NCI-H2171 (cell line): ENCODE data around the gene UGCG.
A peak's percentile ranks its signal among the peaks of the same experiment; 100 is the strongest.
"Not testable (repeated sequence)": the region's sequence is repeated elsewhere in the genome, so short reads cannot be mapped to it uniquely, and the experiment has no call there.

Experiments
- DNase-seq: peaks from one replicate; lab custom pipeline; 2025; lab: John Stamatoyannopoulos, UW

UGCG gene

DNA sequence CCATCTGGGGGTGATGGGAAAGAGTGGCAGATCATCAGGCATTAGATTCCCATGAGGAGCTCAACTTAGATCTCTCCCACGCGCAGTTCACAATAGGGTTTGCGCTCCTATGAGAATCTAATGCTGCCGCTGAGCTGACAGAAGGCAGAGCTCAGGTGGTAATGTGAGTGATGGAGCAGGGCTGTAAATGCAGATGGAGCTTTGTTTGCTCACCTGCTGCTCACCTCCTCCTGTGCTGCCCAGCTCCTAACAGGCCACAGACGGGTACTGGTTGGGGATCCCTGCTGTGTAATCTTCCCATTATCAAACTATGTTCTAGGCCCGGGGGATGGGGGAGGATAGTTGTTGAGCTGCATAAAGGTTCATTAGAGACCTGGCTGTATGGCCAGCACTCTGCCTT lies 58.4 kb downstream of the UGCG start:
- DNase-seq, result peak; percentile 90

DNA sequence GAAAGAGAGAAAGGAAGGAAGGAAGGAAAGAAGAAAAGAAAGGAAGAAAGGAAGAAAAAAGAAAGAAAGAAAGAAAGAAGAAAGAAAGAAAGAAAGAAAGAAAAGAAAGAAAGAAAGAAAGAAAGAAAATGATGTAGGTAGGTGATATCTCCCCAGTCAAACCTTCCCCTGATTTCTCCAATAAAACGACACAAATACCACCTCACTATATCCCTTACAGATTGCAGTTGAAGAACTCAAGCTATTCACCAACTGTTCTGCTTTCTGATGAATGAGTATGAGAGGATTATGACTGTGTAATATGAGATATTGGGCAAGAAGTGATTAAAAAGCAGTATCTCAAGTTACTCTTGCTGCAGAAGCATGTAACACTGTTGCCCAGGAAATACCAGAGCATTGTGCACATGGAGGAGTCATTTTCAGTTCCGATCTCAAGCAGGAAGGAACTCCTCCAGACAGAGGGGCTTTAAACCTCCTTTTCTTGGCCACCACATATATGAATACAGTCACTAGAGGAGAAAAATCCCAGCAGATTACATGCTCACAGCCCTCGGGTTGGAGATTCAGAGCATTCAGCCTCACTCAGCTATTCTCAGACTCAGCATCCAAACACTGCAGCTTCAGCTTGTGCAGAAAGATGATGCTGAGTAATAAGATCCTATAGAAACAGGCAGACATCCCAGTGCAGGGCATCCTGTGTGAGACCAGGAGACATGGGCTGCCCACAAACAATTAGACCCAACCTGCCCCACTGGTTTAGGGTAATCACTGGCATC lies 61.4 kb downstream of the UGCG start:
- DNase-seq, result peak; percentile 49

DNA sequence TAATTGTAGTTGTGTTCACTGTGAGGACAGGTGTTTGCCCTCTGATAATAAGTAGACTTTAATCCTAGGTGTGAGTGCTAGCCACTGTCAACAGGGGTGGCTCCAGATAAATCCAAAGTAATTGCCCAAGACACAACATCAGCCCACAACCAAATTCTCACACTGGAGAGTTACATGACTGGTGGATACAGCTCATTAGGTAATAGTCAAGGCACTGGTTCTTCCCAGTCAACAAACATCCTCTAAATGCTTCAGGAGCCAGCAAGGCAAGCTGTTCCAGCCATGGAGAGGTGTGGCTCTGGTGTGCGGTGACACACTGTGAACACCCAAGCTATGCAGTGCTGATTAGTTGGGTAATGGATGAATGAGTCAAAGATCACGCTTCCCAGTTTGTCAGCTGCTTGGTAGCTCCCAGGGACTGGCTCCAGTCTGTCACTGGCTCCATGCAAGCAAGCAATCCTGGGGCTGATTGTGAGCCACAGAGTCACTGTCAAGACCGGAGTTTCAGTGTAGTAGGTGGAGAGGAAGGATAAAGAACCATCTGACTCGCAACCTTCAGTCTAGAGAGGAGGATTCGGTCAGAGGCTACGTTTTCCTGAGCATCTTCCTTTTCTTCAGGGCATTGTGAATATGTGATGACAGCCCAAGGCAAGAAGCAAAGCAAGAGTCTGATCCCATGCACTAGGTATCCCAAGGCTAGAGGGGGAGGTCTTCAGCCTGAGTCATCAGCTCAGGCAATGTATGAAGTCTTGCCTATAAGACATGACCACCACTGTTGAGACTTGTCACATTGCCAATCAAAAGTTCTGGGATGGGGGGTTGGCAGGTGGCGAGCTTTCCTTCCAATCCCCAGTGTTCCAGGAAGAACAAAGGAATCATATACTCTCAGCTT lies 63.1 kb downstream of the UGCG start:
- DNase-seq, result no peak

DNA sequence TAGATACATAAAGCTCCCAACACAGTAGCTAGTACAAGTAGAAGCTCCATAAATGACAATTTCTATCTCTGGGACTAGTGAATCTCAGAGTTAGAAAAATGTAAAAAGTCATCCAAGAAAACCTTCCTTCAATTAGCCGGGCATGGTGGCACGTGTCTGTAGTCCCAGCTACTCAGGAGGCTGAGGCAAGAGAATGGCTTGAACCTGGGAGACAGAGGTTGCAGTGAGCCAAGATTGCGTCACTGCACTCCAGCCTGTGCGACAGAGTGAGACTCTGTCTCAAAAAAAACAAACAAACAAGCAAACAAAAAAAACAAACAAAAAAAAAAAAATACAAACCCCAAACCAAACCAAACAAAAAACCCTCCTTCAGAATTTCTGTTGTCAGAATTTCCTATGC lies 63.9 kb downstream of the UGCG start:
- not testable (repeated sequence) for DNase-seq

DNA sequence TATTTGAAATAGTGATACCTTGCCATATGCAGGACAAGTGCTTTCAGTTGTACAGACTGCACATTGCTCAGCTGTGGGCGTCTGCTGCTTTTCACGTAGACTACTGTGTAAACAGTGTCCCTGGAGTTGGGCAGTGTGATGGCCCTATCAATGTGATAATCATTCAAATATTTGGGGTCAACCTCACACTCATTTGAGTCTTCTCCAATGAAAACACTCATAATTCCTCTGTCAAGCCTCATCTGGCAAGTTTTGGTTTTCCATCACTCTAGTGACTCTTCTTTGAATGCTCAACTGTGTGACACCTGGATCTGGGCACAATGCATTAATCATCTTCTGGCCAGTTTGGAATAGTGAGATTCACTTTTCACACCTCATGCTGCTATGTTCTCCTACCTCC lies 64.4 kb downstream of the UGCG start:
- peak; percentile 53 for DNase-seq

DNA sequence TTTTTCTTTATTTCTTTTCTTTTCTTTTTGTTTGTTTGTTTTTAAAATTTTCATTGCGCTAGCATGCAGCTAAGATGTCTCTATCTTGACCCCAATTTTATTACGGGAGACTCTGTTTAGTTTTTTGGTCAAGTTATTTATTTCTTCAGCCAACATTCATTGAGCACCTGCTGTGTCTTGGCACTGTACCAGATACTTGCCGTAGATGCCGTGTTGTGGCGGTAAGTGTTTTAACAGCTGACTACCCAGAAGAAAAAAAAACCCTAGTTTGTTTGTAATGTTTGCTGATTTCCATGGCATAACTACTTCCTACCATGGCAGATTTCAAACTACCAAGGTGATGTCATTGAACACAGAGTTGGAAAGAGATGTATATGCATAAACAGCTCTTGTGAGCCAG lies 65.0 kb downstream of the UGCG start:
- peak; percentile 74 for DNase-seq

DNA sequence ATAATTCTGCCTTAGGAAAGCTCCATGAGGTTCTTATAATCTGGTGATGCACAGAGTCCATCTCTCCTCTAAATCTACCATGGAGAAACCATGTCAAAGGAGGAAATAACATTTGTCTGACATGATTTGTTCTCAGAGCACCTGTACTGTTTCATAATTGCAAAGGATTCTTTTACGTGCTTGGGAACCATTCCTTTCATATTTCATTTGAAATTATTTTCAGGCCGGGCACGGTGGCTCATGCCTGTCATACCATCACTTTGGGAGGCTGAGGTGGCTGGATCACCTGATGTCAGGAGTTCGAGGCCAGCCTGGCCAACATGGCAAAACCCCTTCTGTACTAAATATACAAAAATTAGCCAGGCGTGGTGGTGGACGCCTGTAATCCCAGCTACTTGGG lies 65.4 kb downstream of the UGCG start:
- no peak for DNase-seq

DNA sequence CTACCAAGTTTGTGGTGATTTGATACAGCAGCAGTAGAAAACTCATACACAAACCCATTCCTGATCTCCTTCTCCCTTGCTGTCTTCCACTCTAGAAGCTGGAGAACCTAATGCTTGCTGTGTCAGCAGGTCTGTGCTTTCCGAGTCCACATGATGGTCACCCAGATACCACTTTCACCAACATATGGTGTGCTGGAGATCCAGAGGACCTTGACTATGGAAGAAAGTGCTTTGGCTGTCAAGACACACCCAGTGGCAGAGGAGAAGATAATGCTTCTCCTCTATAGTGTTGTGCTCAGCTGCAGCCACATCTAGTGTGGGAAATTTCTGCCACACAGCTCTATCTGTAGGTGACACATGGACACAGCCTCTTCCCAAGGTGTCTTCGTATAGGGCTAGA lies 67.4 kb downstream of the UGCG start:
- DNase-seq, result no peak

DNA sequence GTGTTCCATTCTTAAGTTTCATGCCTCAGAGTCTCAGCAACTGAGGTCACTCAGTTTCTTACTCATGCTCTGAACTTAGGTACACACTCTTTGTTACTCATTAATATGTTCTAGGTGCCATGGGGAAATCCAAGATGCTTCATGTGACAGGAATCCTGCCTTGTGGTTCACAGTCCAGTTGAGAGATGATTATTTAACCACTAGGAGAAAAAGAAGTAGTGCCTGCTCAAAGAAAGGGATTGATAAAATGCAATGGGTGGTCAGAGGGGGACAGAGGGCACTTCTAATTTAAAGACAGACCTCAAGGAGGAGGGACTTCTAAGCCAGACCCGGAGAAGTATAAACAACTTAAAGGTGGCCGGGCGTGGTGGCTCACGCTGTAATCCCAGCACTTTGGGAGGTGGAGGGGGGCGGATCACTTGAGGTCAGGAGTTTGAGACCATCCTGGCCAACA lies 69.0 kb downstream of the UGCG start:
- DNase-seq, result no peak

DNA sequence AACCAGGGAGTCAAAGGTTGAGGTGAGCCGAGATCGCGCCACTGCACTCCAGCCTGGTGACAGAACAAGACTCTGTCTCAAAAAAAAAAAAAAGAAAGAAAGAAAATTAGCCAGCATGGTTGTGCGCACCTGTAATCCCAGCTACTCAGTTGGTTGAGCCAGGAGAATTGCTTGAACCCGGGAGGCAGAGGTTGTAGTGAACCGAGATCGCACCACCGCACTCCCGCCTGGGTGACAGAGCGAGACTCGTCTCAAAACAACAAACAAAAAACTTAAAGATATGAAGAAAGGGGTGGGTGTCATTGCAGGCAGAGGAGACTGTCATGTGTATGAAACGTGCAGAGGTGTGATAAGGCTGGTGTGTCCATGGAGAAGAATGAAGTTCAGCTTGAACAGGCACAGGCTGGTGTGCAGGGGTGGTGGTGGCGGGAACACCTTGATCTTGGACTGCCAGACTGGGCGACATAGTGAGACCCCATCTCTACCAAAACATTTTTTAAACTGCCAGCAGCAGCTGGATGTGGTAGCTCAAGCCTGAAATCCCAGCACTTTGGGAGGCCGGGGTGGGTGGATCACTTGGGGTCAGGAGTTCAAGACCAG lies 69.6 kb downstream of the UGCG start:
- DNase-seq, result no peak

DNA sequence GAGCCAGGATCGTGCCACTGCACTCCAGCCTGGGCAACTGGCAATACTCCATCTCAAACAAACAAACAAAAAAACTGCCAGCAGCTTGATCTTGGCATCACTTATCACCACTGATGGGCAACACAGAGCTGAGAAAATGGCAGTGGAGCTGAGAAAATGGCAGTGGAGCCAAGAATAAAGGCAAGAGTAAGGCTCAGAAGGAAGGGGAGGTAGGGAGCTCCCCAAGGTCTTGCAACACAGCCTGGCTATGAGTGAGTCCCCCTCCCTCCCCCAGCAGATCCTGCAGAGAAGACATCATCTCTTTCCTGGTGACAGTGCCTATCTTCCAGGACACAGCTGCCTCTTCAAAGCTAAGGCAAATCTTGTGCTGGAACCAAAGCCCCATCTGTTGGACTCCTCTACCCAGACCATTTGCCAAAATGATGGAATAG lies 70.3 kb downstream of the UGCG start:
- no peak for DNase-seq

DNA sequence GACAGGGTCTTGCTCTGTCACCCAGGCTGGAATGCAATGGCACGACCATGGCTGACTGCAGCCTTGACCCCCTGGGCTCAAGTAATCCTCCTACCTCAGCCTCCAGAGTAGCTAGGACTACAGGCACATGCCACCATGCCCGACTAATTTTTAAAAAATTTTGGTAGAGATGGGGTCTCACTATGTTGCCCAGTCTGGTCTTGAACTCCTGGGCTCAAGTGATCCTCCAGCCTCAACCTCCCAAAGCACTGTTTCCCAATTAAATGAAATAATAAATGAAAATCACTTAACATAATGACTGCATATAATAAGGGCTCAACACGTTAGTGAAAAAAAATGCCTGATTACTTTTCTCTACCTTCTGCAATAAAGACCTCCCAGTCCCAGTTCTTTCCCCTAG lies 71.0 kb downstream of the UGCG start:
- no peak for DNase-seq

DNA sequence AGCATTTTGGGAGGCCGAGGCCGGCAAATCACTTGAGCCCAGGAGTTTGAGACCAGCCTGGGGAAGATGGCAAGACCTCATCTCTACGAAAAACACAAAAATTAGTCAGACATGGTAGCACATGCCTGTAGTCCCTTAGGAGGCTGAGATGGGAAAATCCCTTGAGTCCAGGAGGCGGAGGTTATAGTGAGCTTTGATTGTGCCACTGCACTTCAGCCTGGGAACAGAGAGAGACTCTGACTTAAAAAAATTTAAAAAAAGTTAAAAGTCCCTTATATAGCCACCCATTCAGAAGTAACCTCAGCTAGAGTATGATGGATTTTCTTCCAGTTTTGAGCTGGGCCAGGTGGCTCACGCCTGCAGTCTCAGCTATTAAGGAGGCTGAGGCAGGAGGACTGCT lies 72.4 kb downstream of the UGCG start:
- no peak for DNase-seq

DNA sequence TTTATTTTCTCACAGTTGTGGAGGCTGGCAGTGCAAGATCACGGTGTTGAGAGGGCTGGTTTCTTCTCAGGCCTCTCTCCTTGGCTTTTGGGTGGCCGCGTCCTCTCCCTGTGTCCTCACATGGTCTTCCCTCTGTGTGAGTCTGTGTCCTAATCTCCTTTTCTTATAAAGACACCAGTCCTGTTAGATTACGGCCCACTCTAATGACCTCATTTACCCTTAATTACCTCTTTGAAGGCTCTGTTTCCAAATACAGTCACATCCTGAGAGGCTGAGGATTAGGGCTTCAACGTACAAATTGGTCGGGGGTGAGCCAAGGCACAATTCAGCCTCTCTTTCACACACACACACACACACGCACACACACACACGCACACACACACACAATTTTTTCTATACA lies 73.0 kb downstream of the UGCG start:
- no peak for DNase-seq

DNA sequence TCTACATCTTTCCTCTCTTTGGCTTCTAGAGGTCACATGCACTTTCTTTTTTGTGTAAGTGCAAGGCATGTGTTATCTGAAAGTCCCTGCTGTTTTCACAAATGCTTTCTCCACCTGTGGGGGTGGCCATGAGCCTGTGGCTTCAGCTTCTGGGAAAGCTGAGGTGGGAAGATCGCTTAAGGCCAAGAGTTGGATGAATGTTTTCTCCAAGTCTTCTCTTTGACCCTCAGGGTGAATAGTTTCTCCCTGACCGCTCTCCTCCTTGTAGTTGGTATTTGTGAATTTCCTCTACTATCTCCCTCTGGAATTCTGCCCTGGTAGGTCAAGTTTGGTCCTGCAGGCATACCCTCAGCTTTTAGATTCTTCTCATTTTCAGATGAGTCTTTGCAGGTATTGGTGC lies 74.2 kb downstream of the UGCG start:
- DNase-seq, result no peak

DNA sequence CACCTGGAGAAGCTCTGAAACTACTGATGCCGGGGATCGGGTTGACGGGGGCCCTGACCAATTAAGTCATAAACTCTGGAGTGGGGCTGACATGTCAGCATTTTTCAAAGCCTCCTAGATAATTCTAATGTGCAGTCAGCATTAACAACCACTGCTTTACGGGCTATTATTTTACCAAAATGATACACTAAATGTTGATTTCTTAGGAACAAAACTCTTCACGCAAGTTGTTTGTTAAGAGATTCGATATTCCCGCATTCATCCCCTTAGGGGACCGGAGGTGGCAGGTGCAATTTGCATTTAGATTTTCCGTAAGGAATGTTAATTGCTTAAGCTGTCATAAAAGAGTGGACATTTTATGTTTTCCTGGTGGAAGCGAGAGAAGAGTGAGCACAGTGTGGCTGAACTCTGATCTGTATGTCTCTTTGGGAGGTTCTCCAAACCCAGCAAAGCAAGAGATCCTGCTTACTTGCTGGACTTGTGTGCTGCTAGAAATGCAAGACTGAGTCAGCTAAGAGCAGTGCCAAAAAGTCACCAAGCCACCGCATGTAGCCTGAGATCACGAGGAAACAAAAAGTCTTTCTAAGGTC lies 77.6 kb downstream of the UGCG start:
- DNase-seq, result peak; percentile 21

DNA sequence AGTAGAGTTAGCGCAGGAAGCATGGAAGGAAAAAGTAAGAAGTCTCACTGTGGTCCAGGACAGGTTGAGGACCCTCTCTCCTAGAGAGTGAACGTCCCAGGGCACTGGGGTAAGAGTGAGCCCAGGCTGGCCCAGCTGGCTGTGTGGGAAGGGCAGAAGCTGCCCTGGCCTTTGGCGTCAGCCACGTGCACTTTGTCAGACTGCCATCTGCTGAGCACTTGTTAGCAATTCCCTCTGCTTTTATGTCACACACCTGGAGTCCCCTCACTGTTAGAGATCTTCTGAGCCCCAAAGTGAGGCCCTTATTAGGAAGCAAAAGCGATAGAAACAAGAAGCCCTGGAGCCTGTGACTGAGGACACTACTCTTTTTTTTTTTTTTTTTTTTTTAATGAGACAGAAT lies 79.1 kb downstream of the UGCG start:
- peak; percentile 5 for DNase-seq

DNA sequence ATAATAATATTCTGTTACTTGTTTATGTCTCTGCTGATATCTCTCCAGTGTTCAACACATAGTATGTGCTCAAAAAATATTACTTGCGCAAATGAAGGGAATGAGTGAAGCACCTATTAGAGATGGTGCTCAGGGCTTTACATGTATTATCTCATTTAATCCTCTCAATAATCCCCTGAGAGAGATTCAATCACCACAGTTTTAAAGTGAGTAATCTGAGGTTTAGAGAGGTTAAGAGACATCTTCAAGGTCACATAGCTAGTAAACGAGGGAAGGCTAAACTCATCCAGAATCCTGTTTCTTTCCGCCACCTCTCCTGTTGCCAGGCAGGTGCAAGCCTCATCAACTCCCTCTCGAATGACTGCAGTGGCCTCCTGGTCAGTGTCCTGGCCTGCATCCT lies 82.0 kb downstream of the UGCG start:
- DNase-seq, result no peak

DNA sequence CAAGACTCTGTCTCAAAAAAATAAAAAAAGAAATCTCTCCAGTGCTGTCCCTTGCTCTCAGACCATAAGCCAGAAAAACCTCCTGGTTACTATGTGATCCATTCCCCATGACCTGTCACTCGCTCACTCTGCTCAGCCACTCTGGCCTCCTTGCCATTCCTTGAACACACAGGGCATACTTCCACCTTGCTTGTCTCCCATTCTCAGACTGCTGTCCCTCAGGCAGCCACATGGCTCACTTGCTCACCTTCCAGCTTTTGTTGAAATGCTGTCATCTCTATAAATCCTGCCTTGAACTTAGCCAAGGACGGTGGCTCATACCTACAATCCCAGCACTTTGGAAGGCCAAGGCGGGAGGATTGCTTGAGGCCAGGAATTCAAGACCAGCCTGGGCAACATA lies 82.9 kb downstream of the UGCG start:
- no peak for DNase-seq

DNA sequence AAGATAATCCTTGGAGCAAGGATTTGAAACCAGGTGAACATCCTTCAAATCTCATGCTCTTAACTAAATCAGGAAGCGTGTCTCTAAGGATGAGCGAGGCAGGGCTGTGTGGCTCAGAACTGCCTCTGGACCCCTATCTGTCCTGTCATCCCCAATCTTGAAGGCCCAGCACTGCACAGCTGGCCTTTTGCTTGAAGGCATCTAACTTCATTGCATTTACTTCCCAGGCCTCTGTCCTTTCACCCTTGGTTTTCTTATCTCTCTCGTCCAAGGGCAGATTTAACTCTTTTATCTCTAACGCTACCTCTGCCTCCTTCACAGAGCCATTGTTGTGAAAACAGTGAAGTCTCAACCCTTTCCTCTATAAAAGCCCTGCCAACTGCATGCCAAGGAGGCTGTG lies 83.8 kb downstream of the UGCG start:
- no peak for DNase-seq

DNA sequence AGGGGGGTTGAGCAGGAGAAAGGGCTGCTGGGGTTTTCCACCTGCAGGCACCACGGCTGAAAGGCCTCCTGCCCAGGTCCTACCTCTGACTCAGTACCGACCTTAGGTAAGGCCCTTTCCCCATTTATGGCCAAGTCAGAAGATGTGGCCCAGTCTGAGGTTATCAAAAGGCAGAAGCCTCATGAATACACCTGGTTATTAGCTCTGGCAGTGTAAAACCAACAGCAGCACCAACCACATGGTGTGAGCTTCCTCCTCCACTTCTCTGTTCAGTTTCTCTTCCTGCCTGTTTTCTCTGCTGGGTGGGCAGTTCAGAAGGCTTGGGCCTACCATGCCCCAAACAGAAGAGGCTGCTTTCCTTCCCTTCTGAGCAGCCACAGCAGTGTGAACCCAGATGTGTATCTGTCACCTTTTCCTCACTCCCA lies 86.9 kb downstream of the UGCG start:
- DNase-seq, result no peak

DNA sequence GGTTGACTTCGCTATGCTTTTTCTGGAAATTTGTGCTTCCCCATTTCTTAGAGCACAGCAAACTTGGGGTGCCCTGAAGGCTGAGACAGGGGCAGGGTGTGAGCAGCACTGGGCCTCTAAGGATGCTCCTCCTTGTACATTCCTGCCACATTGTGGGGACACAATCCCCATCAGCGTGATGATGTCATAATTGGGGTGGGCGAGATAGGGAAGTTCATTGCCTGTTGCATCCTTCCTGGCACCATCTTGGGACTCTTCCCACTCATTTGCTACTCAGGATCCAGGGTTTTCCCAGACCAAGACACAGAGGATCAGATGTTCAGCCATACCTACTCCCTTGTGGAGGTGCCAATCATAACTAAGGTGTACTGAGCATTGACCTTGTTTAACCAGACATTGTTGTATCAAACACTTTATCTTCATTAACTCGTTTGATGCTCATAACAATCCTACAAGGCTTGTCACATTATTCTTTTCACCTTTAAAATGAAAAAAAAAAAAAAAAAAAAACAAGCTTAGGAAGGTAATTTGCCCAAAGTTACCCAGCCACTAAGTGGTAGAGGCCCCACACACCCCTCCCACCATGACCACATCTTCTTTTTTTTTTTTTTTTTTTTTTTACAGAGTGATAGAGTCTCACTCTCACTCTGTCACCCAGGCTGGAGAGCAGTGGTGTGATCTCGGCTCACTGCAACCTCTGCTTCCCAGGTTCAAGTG lies 87.6 kb downstream of the UGCG start:
- DNase-seq, result no peak
